NCI-H2196 treated with DMSO at 0.1 percent for 48 hours (cell line): ENCODE results near the gene FRK.

Experiments
- DNase-seq: peaks from one replicate; lab custom pipeline; 2025; ENCODE audit not compliant: unreplicated experiment; lab: John Stamatoyannopoulos, UW

FRK gene

GRCh38 chr6:116036885-116037284 lies 23.8 kb downstream of the FRK start:
- DNase-seq: no peak

GRCh38 chr6:116036075-116036773 lies 24.5 kb downstream of the FRK start:
- no peak for DNase-seq

DNA sequence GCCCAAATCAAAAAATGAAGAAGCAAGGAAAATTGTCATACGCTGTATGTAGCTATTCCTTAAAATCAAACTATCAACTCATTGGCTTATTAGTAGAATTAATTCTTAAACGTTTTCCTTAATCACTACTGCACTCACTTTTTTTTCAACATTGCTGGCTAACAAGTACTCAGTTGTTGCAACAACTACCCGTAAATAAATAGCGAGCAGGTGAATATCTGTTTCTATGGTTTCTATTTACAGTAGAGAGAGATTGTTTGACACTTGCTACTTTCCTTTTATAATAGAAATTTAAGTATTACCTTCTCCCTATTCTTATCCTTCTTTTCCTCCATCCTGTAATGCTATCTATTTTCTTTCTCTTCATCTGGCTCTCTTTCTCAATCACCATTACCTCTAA lies 25.1 kb downstream of the FRK start:
- no peak for DNase-seq

DNA sequence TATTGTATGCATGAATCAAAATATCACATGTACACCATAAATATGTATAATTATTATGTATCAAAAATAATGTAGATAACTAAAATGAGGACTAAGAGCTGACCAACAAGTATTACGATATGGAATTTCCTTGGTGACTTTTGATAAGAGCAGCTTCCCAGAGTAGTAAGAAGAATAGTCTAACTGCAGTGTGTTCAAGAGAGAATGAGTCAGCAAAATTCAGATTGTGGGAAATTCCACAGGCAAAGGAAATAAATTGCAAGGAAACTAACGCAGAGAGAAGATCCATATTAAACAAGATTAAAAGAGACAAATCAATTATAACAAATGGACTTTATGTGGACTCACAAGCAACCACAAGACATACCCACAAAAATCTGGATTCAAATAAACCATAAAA lies 26.4 kb downstream of the FRK start:
- DNase-seq: no peak

DNA sequence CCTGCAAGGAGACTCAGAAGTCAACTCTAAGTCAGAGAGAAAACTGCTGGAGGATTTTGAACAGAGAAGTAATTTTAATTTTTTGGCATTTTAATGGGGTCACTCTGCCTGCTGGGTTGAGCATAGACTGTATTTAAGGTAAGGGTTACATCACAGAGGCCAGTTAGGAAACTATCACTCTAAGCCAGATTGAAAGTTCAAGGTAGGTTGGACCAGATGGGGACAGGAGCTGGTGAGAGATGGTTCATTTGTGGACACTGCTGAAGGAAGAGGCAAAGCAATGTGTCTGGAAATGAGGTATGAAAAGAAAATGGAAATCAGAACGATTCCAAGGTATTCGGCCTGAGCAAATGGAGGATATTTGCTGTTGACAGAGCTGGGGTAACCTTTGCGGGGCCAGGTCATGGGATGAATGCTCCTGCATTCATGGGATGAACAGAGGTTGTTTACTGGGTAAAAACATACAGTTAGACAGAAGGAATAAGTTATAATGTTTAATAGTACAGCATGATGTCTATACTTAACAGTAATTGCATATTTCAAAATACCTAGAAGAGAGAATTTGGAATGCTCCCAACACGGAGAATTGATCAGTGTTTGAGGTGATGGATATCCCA lies 26.9 kb downstream of the FRK start:
- DNase-seq: no peak

DNA sequence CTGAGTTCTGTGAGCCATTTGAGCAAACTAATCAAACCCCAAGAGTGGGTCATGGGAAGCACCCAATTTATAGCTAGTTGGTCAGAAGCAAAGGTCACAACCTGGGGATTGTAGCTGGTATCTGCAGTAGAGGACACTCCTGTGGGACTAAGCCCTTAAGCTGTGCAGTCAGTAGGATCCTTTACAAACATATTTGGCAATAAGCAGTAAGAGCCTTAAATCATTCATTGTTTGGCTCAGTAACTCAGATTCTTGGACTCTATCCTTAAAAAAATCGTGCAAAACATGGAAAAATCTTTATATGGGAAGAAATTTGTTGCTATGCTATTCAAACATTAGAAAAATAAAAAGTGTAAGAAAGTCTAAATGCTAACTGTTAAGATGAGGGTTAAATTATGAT lies 29.9 kb downstream of the FRK start:
- no peak for DNase-seq

DNA sequence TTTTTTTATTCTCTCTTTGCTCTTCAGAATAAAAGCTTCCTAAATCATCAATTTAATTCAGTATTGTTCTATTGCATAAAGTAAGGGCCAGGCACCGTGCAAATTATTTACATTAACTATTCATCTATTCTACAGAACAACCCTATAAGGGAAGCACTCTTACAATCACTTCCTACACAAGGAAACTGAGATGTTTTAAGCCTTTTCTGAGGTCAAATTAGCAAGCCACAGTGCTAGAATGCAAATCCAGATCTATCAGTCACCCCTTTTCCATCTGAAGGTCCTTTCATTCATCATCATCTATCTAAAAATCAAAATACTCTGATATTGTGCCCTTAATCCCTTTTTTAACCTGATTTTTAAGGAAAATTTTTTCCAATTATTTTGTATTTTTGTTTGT lies 31.2 kb downstream of the FRK start:
- no peak for DNase-seq

- DNase-seq: no peak
These were observed 32.5 kb downstream of the FRK start for GRCh38 chr6:116028233-116028632.

GRCh38 chr6:116027801-116028200 lies 32.9 kb downstream of the FRK start:
- no peak for DNase-seq

DNA sequence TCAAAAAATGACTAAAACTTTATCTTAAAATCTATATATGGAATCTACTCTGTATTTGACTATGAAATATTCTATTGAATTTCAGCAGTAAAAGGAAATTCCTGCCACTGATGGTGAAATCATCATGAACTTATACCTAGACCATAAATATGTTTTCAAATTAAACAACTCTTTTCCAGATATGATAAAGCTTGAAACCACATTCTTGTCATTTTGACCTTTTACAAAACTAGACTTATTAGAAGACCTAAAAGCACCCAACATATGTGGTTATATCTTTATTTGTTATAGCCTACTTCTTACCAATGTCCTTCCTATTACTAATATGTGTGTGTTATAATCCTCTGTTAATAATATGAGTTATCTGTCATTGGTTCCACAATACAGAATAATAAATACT lies 35.3 kb downstream of the FRK start:
- DNase-seq: no peak

- no peak for DNase-seq
These were observed 37.7 kb downstream of the FRK start for GRCh38 chr6:116022841-116023445.

DNA sequence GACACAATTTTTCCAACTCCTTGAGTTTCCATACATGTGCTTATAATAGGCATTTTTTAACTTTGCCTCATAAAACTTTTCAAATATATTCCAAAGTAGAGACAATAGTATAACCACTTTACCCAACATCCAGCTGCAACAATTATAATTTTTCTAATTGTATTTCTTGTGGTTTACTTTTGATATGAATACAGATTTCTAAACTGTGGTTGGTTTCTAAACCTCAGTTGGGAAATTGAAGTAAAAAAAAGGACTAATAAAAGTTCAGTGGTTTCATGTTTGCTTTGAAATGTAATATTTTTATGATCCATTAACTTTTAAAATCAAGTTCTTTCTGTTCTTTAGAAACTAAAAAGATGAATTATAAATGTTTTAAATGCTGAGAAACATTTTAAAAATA lies 40.0 kb downstream of the FRK start:
- no peak for DNase-seq

- DNase-seq: no peak
These were observed 41.3 kb downstream of the FRK start for GRCh38 chr6:116019428-116019827.

DNA sequence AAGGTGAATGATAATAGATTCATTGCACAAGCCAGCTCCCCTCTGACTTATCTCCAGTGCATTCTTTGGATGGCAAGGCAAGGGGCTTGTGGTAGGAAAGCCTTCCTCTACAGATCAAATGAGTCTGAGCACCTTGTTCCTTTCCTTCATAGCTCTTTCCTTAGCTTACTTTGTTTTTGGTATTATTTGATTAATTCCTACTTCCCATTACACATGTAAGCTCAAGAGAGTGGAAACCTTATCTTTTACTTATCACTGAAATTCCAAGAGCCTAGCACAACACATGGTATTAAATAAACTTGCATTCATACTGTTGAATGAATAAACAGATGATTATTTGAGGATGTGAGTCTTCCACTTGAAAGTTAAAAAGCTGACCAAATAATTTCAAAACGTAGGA lies 41.7 kb downstream of the FRK start:
- DNase-seq: no peak

DNA sequence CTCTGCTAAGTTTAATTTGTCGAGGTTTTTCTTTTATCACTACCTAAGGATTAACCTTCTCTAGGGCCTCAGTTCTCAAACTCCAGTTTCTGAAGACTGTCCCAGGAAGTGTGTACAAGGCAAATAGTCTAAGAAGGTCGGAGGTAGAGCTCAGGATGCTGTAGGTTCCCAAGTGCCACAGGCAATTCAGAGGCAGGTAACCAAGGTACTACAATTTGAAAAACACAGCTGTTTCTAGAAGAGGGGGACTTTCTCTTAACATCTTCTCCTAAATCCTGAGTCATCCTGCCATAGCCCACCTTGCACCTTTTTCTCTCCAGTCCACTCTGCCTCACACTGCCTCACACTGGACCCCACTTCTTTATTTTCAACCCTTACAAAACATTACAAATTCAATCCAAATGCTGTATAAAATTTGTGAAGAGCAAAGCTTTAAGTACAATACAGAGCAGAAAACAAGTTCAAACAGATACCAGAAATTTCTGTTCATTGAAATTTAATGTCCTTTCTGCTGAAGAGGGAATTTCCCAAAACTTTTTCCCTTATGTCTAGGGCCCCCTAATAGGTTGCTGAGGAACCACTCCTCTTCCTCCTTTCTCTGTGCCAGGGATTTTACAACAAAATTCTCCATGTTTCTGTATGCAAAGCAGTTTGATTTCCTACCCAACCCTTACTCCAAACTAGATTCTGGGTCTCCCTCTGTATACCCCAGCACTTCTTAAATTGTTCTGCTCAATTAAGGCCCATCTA lies 43.0 kb downstream of the FRK start:
- no peak for DNase-seq

GRCh38 chr6:116016846-116017545 lies 43.7 kb downstream of the FRK start:
- DNase-seq: no peak

DNA sequence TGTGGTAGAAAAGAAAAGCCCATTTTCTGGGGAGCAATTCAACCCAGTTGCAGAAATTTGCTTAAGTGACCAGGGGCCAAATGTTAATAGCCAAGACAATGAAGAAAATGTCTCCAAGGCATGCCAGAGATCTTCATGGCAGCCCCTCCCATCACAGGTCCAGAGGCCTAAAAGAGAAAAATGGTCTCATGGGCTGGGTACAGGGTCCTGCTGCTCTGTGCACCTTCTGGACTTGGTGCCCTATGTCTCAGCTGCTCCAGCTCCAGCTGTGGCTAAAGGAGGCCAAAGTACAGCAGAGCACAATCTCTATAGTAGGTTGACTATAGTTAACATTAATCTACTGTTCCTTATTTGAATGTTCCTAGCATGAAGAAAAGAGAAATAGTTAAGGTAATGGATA lies 44.7 kb downstream of the FRK start:
- no peak for DNase-seq

GRCh38 chr6:116015561-116015960 lies 45.1 kb downstream of the FRK start:
- no peak for DNase-seq

DNA sequence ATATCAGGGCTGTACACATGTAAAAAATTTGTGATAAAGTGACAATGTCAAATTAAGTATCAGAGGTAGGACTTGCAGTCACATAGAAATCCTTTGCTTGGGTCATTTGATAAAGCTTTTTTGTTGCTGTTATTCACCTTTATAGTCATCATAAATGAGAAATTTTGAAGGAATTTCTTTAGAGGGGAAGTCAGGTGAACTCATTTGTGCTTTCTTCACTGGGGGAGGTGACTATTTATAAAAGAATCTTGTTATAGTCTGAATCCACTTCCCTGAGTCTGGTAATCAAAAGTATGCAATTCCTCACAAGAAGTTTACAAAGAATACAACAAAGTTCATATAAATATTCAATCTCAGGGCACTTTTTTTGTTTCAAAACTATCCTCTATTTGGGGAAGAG lies 47.7 kb downstream of the FRK start:
- no peak for DNase-seq

DNA sequence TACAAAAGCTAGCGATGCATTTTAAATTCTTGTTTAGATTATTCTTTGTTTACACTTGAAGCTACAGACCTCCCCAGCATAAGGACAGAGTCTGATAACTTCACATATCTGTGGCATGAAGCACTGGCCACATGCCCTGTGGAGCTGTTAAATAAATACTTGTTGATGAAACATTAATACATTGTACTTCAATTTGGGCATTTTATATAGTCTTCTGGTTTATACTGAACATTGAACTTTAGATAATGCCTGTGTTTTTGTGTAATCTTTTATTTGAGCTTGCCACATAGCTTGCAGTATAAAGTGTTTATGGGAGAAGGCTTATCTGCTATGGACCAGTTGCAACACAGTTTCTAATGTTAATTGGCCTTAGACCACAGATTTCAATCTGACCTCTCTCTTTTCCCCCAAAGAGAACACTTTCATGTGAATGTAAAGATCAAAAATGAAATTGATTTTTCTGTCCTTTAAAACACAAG lies 48.2 kb downstream of the FRK start:
- DNase-seq: no peak

- no peak for DNase-seq
These were observed 49.2 kb downstream of the FRK start for GRCh38 chr6:116011520-116011919.
